HL-60/S4 treated with phorbol 12-myristate 13-acetate at 8.2 ng/mL for 4 days and 3 days (cell line): ENCODE results near the gene DIP2B.
"Not testable (repeated sequence)": the region's sequence is repeated elsewhere in the genome, so short reads cannot be mapped to it uniquely, and the experiment has no call there.

Experiments
- in situ Hi-C: fragments of 300-500 bp; cut with MboI; formaldehyde crosslinking; loops from 2 replicates; pipeline ENCODE4 v1.15.0; 2022; ENCODE audit warnings: low sequenced_read_pairs

The DIP2B gene

DNA sequence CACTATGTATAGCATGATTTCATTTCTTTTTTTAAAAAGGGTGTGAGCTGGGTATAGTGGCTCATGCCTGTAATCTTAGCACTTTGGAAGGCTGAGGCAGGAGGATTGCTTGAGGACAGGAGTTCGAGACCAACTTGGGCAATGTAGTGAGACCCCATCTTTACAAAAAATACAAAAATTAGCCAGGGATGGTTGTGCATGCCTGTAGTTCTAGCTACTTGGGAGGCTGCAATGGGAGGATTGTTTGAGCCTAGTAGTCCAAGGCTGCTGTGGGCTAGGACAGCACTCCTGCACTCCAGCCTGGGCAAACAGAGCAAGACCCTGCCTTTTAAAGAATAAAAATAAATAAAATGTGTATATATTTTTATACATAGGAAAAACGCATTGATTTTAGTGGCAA is 43.0 kb downstream of the DIP2B start:
- in situ Hi-C loops: no loop called here

- in situ Hi-C loops: no loop called here
Measured at GRCh38 chr12:50549885-50550284, 45.1 kb downstream of the DIP2B start.

DNA sequence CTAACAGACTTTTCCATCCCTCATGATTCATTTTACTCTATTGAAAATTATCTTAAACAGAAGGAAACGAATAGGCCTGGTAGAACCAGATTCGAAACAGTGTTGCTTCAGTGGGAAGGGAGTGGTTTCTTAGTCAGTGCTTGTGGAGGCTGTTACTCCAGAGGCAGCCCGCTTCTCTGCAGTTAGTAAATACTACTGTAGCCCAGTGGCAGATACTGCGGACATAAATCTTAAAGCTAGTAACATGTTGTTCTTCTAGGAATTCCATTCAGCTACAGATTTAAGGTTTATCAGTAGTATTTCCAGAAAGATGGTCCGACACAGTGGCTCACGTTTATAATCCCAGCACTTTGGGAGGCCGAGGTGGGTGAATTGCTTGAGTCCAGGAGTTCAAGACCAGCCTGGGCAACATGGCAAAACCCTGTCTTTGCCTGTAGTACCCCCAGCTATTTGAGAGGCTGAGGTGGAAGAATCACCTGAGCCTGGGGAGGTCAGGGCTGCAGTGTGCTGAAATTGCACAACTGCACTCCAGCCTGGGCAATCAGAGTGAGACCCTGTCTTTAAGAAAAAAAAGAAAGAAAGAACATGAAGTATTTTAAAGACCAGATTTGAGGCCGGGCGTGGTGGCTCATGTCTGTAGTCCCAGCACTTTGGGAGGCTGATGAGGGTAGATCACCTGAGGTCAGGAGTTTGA is 45.9 kb downstream of the DIP2B start:
- in situ Hi-C loops: no loop called here

GRCh38 chr12:50551866-50552265 is 47.1 kb downstream of the DIP2B start:
- in situ Hi-C loops: no loop called here

GRCh38 chr12:50554651-50555050 is 49.9 kb downstream of the DIP2B start:
- in situ Hi-C loops: no loop called here

- in situ Hi-C loops: no loop called here
Measured at GRCh38 chr12:50555471-50555885, 50.7 kb downstream of the DIP2B start.

DNA sequence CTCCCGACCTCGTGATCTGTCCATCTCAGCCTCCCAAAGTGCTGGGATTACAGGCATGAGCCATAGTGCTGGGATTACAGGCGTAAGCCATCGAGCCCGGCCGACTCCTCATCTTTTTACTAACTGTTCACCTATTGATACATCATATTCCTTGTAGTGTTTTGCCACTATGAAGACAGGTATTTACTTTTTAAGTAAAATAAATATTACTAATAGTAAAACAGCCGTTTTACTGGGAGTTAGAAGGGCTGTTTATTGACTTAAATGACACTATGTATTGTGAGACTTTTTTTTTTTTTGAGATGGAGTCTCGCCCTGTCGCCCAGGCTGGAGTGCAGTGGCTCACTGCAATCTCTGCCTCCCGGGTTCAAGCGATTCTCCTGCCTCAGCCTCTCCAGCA is 51.5 kb downstream of the DIP2B start:
- in situ Hi-C loops: no loop called here

DNA sequence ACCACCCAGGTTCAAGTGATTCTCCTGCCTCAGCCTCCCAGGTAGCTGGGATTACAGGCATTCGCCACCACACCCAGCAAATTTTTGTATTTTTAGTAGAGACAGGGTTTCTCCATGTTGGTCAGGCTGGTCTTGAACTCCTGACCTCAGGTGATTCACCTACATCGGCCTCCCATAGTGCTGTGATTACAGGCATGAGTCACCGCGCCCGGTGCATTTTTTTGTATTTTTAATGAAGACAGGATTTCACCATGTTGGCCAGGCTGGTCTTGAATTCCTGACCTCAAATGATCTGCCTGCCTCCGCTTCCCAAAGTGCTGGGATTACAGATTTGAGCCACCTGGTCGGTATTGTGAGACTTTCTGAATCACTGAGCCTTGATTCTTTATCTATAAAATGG is 52.0 kb downstream of the DIP2B start:
- in situ Hi-C loops: not testable (repeated sequence)

DNA sequence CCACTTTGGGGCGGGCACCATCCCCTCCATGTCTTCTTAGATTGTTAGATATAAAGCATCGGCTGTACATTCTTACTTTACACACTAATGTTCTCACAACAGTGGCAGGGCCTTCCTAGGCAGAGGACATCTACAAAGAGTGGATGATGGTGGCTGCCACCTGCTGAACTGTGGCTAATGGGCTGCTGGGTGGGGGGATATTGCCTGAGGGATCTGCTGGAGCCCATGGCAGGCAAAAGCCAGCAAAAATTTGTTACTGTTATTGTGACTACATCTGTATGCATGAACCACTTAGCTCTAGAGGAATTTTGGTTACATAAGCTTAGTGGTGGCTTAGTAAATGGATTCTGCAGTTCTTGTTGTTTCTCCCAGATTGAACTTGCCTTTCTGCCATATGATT is 52.6 kb downstream of the DIP2B start:
- in situ Hi-C loops: no loop called here

DNA sequence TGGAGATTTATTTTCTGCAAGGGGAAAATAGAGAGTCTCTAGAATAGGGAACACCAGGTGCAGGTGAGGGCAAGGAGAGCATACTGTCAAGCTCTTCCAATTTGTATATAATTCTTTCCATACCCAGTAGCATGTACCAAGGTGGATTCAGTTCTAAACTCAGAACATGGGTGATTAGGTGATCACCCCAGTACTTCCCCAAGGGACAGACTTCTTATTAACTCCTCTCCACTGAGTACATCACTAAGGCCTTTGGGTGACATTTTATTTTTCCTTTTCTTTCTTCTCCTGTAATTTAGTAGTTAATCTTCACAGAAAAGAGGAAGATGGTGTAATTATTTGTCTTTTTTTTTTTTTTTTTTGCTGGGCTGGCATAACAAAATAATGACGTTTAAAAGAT is 54.2 kb downstream of the DIP2B start:
- in situ Hi-C loops: no loop called here

DNA sequence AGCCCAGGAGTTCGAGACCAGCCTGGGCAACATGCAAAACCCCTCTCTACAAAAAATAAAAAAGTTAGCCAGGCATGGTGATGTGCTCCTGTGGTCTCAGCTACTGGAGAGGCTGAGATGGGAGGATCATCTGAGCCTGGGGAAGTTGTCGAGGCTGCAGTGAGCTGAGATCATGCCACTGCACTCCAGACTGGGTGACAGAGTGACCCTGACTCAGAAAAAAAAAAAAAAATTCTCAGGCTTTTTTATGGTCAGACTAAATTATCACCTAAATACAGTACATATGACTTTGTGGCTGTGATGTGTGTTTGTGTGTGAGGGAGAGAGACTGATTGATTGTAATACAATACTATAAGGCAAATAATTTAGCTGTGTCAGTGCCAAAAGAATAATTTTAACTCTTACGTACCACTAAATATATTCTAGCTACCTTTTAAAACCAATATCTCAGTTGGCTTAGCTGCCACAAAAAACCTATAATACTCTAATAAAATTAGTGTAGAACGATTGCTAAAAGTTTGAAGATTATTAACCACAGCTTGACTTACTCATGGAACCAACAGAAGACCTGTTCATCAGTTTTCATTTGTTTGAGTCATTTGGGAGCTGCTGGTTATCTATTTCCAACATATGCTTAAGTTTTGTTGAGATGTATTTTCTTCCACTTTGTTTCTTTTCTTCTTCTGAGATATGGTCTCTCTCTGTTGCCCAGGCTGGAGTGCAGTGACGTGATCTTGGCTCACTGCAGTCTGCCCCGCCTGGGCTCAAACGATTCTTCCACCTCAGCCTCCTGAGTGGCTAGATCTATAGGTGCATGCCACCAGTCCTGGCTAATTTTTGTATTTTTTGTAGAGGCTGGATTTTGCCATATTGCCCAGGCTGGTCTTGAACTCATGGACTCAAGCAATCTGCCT is 58.0 kb downstream of the DIP2B start:
- in situ Hi-C loops: no loop called here

DNA sequence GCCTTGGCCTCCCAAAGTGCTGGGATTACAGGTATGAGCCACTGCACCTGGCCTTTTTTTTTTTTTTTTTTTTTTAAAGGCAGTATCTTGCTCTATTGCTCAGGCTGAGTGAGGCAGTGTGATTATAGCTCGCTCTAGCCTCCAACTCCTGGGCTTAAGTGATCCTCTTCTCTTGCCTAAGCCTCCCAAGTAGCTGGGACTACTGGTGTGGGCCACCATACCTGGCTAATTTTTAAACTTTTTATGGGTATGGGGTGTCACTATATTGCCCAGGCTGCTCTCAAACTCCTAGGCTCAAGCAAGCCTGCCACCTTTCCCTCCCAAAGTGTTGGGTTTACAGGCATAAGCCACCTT is 58.6 kb downstream of the DIP2B start:
- in situ Hi-C loops: no loop called here

DNA sequence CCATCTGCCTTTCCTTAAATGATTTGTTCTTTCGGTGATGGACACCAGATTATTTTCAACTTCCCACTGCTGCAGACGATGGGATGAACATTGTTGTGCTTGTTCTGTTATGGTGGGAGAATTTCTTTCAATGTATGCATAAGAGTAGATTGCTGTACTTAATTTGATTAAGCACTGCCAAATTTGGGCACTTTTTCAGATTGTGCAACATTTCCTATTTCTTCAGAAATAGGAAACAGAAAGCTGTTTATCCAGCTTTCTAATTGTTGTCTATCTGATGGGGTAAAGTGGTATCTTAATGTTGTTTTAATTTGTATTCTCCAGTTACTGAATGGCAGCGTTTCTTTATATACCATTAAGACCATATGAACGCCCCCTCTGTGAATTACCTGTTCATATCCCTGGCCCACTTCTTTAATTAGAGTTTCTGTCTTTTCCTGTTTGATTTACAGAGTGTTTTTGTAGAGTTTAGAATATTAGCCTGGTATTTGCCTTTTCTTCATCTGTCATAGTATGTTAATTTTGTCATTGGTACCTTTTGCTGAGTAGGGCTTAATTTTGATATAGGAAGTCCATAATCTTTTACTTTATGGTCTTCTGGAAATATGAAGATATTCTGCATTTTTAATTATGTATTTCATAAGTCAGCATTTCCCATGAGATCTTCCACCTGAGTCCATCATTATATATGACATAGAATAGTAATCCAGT is 59.6 kb downstream of the DIP2B start:
- in situ Hi-C loops: no loop called here

- in situ Hi-C loops: no loop called here
Measured at GRCh38 chr12:50564948-50565297, 60.1 kb downstream of the DIP2B start.

- in situ Hi-C loops: no loop called here
Measured at GRCh38 chr12:50566066-50566465, 61.3 kb downstream of the DIP2B start.

- in situ Hi-C loops: no loop called here
Measured at GRCh38 chr12:50567926-50568325, 63.1 kb downstream of the DIP2B start.

DNA sequence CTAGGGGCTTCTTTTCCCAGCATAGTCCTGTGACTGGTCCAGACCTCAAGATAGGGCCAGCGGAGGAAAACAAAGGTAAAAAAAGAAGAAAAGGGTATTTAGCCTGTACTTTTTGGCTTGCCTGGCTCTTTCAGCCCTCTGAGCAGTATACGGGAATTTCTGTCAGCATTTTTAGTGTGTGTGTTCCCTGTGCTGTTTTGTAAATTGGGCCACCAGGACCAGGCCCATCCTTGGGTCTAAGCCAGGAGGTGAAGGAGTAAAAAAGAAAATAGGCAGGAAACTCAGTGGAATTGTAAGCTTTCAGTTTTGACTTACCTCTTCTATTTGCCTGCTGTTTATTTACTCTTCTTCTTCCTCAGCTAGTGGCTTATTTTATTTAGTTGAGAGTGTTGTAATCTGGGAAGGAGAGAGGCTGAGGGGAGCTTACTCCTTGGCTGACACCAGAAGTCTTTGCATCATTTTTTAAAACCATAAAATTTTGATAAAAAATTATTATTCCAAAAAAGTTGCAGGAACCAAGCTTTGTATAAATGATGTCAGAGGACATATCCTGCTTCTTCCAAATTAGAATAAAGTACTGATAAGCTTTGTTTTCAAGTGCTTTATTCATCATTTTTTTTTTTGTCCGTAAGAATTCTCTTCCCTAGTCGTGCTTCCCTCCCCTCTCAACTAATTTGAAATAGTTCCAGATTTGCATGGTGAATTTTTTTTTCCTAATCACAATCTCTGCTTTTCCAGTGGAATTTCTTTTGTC is 63.7 kb downstream of the DIP2B start:
- in situ Hi-C loops: no loop called here

DNA sequence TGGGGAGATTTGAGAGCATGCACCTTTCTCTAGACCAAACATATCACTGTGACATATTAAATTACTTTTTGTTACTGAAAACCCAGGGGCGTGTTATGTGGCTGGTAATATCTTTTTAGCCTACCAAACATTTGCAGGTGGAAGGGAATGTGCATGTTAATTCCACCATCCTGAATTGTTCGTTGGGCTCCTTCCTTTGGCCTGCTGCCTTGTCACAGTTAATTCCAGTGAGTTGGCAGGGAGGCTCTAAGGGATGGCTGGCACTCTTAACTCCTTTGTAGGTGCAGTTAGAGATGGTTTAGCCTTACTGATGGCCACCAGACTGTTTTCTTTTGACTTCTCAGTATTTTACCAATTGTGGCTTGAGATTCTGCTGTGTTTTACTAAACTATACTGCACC is 64.5 kb downstream of the DIP2B start:
- in situ Hi-C loops: no loop called here

DNA sequence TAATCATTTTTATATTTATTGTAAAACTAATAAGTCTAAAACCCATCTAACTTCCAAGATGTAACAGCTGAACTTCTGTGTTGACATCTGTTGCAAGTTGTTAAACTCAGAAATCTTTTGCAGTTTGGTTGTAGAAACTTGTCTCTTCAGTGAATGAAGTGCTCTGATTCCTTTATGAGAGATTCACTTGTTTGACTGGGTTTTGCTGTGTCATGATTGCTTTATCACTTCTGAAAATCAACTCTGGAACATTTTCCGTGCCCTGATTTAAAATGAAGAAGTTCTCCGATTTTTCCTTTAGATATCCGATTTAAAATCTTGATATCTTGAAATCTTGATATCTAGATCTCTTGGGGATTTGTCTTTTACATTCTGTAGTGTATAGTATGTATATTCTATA is 65.1 kb downstream of the DIP2B start:
- in situ Hi-C loops: no loop called here

GRCh38 chr12:50571786-50572185 is 67.0 kb downstream of the DIP2B start:
- in situ Hi-C loops: no loop called here

DNA sequence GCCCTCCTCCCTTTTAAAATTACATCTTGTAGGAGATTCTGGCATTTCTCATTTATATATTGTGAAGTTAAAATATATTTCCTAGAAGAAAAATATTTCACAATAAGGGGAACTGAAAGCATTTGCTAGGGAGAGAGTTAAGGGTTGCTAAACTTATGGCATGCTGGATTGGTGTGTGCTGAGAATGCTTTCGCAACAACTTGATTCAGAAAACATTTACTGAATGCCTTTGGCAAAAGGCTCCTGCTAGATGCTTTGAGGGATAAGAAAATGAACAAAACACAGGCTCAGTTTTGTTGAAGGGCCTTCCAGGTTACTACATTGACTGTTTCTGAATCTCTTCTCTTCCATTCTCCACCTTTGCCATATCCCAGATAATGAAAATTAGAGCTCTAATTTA is 67.5 kb downstream of the DIP2B start:
- in situ Hi-C loops: no loop called here
